ENCODE measurements around the gene LMTK2.
"Not testable (repeated sequence)": the region's sequence is repeated elsewhere in the genome, so short reads cannot be mapped to it uniquely, and the experiment has no call there.

LMTK2 gene

DNA sequence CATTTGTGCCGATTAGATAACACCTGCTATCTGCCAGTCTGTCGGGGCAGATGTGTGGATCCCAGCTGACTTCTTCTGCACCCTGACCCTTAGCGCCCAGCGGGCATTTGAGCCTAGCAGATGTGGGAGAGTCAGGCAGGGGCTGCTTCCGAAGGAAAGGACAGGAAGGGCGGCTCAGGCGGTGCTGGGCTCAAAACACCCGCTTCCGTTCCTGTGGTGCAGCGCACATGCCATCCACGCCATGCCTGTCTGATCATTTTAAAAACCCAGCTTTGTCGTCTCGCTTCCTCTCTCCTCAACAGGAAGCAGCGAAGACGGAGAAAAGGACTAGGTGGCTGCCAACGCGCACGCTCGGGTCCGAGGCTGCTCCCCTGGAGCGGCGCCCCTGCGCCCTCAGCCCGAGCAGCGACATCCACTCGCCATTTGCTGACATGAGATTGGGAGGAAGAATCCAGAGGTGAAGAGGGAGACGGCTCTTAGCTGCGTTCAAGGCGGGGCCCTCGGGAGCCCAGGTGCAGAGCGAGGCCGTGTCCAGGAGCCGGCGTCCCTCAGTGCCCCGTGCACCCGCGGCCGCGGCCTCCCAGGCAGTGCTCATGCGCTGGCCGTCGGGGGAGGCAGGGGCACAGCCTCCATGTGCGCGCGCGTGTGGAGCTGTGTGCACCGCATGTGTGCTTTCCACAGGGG, 98.6 kb downstream of the LMTK2 start:
- no peak for DNase-seq

DNA sequence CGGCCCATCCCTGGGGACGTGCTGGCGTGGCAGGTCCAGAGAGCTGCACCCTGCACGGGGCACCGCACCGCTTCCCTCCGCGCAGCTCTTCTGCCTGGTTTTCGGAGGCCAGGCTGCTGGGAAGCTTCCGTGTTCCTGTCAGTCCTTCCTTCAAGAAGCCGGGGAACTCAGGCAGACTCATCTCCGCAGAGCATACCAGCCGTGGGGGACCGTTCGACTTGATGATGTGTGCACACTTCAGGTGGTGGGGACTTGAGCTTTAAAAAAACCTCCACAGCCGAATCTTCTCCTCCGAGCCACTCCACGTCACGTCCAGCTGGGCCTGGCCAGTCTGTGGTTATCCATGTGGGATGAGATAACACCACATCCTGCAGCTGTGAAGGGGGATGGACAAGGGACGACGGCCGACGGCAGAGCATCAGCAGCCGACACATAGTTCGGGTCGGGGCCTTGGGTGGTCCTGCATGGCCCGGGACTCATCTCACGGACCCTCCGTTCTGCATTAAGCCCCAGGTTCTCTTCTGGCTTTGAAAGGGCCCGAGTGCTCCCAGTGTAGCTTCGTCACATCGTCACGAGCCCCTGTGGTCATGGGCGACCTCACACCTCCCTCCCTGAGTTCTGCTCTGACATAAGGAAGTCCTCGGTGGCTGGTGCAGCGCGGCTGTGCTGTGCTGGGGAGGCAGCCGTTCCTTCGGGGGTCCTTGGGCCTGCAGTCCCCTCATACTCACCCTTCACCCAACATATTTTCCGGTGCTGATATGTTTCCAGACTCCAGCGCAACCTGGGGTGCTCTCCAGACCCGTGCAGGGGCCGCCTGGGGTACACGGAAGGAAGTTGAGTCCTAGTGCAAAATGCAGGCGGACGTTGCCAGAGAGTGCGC, 100.0 kb downstream of the LMTK2 start:
- no peak for DNase-seq

DNA sequence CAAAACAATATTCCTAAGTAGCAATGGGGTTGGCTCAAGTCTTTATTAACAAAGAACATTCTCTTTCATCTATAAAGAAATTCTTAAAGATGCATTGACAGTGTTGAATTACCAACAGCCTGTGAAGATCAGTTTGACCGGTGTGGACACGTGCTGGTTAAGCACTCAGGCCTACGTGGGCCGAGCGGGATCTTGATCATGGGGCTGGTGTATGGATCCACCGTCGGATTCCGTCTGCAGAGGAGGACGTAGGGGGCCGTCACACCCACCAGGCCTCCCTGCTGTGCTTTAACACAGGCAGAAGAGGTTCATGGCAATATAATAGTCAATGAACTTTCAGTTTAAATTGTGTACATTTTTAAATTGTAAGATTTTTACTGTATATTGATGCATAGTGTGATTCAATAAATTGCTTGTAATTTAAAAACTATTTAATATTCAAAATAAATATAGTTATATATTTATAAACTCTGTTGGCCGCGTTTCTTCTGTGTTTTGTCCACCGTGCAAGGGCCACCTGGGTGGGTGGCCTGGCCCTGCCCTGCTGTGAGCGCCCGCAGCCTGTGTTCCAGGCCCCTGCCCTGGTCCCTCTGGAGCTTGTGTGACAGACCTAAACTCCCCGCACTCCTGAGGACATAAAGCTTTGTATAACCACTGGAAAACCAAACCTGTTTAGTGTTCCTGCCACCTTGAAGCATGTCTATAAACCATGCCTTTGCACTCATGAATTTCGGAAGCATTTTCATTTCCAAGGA, 102.7 kb downstream of the LMTK2 start:
- DNase-seq = no peak

DNA sequence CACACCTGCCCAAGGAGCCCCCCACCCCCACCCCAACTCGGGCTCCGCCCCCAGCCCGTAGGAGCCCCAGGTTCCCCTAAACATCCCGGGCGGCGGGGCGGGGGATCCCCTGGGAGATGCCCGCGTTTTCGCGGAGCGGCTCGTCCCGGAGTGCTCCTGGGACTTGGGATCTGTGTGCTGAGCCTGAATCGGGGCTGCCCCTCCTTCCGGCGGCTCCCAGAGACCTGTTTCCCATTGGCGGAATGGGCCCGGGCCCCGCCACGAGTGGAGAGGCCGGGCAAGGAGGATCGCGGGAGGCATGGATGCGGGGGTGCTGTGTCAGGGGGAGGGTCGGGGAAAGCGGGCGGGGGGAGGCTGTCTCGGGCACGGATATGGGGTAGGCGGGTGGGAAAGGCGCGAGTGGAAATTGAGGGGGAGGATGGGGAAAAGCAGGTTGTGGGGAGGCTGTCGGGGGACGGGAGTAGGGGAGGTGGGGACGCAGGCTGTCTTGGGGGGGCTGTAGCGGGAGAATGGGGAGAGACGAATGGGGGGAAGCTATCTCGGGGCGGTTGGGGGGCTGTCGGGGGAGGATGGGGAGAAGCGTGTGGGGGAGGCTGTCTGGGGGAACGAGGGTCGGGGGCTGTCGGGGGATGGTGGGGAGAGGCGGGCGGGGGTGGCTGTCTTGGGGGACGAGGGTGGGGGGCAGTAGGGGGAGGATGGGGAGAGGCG, 104.0 kb downstream of the LMTK2 start:
- DNase-seq = no peak

DNA sequence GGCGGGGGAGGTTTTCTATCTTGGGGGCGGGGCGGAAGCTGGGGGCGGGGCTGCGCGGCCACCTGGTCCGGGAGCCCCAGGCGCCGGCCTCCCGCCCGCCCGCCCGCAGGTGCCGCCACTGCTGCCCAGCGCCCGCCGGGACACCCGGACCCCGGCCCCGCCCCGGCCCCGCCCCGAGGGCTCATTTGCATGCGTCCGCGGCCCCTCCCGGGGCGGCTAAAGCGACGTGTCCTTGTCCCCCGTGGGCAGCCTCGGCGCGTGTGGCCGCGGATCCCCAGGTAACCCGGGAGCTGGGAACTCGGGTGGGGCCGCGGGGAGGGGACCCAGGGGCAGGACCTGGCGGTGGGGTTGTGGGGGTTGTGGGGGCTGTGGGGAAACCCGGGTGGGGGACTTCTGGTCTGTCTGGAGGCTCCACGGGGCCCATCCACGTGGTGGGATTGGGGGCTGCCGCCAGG, 104.6 kb downstream of the LMTK2 start, which contains the start of gene BHLHA15:
TSS of gene BHLHA15 (plus strand) at position 219 of the 455 bp plus-strand sequence. CDS start 871 bp downstream, outside the sequence.
- no peak for DNase-seq

DNA sequence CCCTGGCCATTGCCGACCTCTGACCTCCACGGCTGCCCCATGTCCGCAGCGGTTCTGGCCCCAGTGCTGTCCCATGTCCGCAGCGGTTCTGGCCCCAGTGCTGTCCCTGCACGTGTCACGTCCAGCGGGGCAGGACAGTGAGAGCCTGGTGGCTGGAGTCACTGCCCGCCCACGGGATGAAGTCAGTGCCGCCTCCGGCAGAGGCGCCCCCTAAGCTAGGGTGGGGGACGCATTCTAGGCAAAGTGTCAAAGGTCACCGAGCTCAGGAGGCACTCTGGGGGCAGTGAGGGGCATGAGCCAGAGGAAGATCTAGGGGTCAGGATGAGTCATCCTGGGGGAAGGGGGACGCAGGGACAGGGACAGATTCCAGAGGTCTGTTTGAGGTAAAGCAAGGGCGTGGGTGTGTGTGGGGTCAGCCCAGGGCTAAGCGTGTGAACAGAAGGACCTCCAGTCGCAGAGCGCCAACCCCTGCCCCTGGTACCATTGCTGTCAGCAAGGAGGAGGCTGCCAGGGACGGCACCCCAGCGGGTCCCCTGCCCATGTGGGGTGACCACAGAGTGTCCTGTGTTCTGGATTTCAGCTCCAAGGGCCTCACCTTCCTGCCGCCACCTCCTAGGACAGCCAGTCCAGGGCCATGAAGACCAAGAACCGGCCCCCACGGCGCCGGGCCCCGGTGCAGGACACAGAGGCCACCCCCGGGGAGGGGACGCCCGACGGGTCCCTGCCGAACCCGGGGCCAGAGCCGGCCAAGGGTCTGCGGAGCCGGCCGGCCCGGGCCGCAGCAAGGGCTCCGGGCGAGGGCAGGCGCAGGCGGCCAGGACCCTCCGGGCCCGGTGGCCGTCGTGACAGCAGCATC, 105.2 kb downstream of the LMTK2 start:
- no peak for DNase-seq

DNA sequence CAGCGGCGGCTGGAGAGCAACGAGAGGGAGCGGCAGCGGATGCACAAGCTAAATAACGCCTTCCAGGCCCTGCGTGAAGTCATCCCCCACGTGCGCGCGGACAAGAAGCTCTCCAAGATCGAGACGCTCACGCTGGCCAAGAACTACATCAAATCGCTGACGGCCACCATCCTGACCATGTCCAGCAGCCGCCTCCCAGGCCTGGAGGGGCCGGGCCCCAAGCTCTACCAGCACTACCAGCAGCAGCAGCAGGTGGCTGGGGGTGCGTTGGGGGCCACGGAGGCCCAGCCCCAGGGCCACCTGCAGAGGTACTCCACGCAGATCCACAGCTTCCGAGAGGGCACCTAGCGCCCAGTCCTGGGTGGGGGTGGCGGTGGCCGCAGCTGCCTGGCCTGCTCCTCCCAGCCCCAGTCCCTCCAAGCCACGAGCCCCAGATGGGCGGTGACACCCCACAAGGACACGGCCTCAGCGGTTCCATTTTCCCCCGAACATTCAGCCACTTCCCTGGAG, 105.9 kb downstream of the LMTK2 start:
- DNase-seq = no peak

DNA sequence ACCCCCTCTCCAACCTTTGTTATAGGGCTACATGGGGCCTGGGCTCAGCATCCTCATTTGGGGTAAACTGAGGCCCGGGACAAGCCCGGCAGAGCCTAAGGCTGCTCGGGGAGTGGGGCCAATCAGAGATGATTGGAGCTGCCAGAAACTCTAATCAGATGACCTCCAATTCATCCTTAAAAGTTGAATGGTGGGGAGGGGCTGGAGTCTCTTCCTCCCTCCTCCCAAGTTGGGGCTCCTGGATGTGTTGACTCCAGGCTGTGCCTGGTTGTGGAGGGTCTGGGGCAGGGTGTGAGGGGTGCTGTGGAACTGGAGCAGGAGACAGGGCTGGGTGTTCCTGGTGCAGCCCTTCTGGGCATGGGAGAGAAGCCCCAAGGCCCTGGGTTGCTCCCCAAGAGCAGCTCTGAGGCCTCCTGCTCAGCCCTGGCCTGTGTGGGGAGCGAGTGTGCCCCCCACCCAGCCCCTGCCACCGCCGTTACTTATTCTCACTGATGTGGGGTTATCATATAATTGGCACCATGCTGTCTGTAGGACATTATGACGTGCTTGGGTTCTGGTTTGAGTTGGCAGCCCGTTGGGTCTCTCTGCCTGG, 106.7 kb downstream of the LMTK2 start:
- DNase-seq = no peak

DNA sequence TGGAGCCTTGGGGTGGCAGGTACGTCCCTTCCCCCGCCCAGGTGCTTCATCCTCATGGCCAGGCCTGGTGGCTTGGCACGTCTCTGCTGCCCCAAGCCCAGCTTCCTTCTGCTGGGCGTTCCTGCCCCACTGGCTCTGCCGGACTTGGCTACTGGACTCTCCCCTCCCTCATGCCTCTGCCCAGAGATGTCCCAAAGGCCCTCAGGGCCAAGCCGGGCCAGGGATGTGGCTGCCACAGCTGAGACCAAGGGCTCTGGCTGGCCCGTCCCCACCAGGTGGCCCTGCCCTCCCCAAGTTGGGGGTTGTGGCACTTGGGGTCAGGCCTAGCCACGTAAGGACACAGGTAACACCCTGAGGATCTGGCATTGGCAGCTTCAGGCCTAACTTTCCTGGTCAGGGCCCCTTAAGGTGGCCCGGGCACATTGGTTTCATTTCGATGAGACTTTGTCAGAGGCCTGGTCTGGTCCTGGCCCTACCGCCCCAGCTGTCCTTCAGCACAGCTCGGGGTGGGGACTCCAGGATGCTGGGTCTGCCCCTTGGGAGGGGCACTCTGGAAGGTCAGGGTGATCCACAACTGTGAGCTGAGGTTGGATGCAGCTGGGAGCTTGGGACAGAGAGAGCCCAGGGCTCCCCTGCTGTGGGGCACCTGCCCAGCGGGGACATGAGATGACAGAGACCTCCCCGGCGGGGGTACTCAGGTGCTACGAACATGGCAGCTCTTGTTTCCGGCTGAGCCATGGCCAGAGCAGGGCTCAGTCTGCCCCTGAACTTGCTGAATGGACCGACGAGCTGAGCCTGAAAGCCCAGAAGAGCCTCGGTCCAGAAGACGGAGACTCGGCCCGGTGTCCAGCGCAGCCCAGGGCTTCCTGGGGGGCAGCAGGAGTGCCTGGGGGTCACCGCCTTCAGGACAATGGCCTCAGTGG, 107.5 kb downstream of the LMTK2 start:
- DNase-seq = no peak

DNA sequence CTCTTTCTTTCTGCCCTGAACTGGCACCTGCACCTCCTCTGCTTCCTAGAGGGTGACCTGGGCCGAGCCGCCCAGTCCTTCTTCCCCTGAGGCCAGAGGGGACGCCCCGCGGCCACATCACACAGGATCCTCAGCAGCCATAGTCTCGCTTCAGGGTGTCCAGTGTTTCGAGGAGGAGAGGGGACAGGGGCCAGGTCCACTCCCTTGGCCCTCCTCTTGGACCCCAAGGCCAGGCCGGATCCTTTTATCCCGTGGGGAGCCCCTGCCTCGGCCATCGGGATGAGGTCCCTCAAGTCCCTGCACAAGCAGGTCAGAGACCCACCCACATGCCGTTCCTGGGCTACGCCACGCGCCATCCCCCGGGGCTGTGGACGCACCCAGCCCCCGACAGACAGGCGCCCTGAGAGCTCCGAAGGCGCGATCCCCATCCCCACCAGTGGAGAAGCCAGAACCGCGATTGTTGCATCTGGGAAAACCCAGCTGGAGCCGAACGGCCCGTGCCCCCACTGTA, 108.2 kb downstream of the LMTK2 start:
- DNase-seq = no peak

DNA sequence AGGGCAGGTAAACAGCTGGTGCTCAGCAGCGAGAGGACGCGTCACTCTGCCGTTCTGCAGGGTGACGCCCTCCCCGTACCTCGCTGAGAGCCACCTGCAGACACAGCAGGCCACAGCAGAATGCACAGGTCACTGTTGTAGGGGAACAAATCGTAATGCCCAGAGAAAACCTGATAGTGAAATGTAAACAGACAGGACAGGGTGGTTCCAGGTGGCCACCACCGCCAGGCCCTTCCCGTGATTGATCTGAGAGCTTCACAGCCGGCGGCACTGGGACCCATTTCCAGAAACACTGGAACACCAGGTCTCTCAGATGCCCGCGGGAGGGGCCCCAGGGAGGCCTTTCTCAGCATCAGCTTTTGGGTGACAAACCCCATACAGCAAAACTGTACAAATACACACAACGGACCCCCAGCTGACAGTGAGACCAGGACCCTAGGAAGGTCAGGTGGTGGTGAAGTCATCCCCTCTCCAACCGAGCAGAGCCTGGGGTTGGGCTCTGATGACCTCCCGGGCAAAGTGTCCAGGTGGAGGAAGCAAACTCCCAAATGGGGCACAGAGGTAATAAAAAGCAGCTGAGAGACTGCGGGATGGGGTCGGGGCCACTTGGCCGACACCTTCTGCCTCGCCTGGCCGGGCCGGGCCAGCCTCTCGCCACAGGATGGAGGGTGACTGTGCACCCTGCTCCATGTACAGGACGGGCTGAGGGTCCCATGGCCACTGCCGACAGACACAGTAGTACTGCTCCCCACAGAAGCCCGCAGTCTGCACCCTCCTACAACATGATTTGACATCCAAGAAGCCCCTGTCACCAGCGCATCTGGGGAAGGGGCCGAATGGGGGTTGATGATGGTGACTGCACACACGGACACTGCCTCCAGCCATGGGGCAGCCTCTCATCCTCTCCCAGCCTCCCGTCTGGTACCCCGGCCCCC, 109.2 kb downstream of the LMTK2 start:
- DNase-seq = no peak

DNA sequence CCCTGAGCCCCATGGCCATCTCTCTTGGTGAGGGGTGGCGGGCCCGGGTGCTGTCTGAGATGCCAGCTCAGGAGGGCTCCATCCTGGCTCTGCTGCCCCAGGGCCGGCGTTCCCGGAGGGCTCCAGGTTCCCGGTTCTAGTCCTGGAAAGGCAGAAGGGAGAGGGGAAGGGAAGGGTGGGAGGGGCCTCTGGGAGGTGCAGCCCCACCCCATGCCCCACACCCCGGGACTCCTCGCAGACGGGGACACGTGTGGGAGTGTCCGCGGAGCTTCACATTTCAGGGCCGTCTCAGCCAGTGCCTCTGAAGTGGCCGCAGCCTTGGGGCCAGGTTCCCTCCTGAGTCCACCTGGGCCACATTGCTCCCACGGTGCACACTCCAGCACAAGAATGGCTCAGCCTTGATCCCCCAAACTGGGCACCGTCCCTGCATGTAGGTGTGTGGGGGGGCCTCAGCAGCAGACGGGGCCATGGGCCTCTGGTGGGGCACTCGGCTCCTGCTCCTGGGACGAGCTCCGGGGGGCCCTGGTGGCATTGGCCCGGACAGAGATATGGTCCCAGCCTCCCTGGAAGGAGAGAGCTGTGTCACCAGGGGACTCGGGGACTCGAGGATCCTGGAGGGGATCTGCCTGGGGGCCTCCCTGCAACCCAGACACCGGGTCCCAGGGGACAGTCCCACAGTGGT, 110.4 kb downstream of the LMTK2 start:
- no peak for DNase-seq

DNA sequence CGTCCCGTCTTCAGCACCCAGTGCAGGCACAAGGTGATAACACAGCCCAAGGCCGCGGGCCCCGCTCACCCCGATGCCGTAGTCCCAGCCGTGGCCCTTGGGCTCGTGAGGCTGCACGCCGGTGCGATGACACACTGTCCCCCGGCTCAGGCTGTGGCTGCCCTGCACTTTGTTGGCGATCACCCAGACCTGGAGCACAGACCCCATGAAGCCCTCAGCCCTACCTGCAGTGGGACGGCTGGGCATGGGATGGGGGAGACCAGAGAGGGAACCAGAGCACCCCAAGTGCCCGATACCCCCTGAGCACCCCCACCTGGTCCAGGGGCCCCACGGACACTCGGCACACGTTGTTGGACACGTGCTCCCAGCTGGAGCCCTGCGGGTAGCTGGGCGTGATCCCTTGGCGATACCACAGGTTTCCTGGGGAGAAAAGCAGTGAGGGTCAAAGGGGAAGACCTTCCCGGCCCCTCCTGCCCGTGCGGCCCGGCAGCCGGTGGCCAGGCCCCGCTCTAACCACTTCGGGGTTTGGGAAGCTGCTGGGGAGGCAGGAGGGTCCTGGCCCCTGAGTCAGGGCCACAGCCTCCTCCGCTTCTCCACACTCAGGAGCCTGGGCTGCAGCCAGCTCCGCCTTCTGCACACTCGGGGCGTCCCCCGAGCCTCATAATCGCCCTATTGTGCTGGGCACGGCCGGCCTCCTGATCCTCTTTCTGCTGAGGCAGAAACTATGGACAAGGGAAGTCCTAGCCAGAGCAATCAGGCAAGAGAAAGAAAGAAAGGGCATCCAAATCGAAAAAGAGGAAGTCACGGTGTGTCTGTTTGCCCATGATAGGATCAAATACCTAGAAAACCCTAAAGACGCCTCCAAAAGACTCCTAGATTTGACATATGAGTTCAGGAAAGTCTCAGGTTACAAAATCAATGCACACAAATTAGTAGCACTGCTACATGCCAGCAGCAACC, 111.2 kb downstream of the LMTK2 start:
- DNase-seq = peak; percentile 66

DNA sequence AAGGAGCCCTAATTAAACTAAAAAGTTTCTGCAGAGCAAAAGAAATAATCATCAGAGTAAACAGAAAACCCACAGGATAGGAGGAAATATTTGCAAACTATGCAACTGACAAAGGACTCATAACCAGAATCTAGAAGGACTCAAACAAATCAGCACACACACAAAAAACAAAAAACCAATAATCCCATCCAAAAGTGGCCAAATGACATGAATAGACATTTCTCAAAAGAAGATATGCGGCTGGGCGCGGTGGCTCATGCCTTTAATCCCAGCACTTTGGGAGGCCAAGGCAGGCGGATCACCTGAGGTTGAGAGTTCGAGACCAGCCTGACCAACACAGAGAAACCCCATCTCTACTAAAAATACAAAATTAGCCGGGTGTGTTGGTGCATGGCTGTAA, 112.7 kb downstream of the LMTK2 start:
- DNase-seq = not testable (repeated sequence)

DNA sequence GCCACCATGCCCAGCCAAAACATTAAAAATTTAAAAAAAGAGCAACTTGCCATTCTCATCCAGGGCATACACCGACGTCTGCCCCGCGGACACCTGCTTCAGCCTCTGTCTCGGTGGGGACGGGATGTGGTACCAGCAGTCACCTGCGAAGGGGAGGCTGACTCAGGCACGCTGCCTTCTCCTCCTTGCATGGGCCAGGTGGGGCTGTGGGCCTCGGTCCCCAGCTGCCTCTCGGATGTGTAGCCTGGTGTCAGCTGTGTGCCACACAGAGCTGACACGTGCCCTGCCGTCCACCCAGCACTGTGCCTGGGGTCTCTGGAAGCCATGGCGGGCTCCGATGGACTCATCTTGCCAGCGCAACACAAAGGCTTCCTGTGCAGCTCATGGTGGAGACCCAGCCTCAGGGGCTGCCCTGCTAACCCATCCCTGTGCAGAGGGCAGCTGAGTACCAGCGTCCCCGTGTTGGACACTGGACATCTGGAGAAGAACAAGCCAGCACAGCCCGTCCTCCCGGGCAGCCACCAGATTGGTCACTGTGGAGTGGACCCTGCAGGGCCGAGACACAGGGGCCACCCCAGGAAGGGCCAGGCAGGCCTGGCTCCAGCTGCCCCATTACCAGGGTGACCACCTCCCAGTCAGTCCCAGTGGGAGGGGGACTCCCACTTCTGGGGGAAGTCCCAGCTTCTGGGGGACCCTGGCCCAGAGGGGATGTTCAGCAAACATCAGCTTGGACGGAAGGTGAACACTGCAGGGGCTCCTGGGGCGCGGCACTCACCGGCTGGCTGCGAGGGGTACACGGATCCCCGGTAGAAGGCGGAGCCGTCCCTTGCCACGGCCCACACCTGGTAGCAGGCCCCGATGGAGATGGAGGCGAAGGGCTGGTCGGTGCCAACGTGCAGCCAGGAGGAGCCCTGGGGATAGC, 115.2 kb downstream of the LMTK2 start:
- DNase-seq = no peak

All from suppressor macrophage treated with lipopolysaccharide for 4 hours (primary cell).